HG03280 (cell line): ENCODE results near the gene SLC45A1.
"Not testable (repeated sequence)": the region's sequence is repeated elsewhere in the genome, so short reads cannot be mapped to it uniquely, and the experiment has no call there.

Source experiments
- ATAC-seq: cut with Tn5 transposase; IDR thresholded peaks from one replicate; pipeline ENCODE4 v1.9.1; 2021; ENCODE audit warnings: mild to moderate bottlenecking, moderate library complexity; ENCODE audit not compliant: unreplicated experiment

SLC45A1 gene

DNA sequence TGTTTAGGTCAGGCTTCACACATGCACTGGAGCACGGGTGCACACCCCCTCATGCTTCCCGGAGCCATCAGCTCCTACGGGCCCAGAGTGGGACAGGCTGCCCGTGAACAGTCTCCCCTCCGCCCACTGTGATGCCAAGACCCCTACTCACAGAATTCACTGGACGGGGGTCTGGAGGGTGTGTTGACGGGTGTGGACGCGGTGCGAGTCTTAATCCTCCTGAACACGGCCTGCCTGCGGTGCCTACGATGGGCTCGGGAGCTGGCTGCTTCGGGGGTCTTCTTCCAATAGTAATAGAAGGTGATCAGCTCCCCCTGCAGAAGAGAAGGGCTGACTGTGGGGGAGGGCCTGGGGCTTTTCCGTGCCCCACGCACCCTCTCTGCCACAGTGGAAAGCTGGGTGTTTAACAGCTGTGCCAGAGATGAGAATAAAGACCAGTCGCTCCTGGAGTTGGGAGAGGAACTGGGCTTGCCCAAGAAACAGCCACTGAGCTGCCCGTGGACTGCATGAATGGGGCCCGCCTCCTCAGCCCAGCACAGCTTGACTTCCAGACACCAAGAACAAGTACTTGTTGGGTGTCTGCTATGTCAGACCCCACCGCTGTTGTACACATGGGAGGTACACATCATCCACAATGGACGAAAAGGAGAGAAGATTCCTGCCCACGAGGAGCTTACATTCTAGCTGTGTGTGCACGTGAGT lies 47.9 kb downstream of the SLC45A1 start:
- no peak for ATAC-seq

DNA sequence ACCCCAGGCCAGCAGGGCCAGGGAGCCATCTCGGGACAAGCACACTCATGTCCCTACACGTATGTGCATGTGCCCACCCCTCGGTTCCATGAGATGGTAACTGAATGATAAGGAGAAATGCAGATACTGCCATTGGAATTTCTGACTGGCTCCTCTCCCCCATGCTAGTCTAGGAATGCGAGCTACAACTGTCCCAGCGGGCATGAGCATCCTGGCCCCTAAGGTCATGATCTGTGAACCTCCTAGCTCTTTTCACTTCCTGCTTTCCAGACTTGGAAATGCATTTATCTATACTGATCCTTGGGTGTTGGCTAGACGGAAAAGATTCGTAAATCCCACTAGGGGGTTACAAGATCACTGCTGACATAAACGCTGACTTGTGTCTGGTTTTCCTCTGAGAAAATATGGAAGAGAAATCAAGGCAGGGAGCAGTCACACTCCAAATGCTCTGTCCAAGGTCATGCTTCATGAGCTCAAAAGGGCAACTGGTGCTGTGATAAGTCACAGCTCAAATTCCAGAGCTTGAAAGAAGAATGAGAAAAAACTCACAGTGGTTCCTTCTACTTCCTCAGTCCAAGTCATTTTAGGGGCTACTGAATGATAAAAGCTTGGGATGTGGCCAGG lies 49.8 kb downstream of the SLC45A1 start:
- ATAC-seq: no peak

DNA sequence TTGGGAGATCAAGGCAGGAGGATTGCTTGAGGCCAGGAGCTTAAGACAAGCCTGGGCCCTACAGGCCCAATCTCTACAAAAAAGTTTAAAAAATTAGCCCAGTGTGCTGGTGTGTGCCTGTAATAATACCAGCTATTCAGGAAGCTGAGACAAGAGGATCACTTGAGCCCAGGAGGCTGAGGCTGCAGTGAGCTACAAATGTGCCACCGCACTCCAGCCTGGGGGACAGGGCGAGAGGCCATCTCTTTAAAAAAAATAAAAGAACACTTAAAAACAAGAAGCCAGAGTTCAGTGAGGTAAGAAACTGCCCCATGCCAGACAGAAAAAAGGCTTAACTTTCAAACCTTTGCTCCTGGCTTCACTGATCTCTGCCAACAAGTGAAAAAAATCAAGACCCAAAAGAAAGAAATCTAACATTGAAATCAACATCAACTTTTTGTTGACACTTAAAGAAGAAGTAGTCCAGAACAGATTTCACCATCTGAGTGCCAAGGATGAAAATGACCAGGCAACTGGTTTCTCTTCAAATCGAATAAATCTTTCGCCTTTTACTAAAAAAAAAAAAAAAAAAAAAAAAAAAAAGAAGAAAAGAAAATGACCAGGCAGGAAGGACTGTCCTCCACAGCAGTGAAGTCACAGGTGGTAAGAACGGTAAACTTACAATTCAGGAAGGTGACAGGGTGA lies 51.2 kb downstream of the SLC45A1 start:
- ATAC-seq: no peak

DNA sequence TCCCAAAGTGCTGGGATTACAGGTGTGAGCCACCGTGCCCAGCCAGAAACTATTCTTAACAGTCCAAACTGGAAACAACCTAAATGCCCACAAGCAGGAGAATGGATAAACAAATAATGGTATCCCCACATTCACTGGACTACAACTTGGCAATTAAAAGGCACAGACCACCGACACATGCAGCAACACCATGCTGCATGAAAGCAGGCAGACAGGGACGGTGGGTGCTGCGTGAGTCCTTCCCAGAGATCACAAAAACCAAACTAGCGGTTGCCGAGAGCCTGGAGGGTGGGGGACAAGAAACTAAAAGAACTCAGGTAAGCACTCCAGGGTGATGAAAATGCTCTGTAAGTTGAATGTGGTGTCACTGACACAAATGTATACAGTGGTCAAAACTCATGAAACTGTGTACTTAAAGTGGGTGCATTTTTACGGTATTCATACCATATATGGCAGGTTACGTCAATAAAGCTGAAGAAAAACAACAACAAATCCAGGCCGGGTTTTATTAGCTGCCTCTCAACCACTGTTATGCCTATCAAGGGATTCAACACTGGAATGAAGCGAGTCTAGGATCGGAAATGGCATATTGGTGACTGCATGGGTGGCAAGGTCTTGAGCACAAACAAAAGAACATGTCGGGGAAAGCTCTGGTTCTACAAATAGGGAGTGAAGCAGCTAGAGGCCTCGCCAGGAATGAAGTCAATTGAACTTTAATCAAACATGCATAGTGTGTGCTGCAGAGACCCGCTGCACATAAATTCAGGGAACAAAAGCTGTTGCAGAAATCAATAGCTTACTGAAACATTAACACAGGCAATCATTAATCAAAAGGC lies 52.4 kb downstream of the SLC45A1 start:
- no peak for ATAC-seq

DNA sequence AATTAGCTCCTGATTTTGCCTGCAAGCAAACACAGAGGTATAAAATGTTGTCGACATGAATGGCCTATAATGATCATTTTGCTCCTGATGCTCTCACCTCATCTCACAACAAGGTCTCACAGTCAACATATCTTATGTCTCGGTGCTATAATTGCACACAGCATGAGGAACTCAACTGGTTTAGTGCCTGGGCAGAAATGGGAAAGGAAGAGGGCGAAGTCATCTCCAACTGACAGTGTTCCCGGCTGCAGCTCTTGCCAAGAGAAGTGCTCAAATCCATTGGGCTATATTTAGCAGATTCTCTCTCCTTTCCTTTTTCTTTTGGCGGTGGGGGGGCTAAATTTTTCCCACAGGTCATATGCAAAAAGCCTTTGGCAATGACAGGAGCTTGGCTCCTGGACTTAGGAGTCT lies 53.0 kb downstream of the SLC45A1 start:
- no peak for ATAC-seq

DNA sequence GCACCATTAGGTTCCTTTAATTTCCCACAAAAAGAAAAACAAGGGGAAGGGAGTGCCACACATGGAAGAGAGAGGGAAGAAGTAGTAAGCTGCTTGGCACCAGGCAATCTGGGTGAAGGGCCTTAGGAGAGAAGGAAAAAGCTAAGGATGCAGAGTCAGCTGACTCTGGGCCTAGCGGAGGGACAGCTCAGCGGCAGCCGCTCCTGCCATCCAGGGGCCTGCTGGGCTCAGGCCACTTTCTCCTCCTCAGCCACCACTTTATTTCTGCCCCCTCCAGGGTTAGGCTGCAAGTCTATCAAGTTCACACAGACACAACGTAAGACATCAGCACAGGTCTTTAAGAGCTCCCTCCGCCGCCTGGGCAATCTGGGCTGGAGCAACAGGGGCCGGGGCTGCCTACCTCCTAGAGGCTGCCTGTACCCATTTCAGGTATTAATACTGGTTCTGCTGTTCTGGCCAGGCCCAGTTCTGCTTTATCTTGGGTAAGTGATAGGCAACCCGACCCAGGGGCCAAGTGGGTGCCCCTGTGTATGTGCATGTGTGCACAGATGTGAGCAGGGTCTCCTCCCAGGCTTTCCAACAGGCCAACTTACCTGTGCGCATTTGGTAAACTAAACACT lies 53.6 kb downstream of the SLC45A1 start:
- ATAC-seq: no peak

DNA sequence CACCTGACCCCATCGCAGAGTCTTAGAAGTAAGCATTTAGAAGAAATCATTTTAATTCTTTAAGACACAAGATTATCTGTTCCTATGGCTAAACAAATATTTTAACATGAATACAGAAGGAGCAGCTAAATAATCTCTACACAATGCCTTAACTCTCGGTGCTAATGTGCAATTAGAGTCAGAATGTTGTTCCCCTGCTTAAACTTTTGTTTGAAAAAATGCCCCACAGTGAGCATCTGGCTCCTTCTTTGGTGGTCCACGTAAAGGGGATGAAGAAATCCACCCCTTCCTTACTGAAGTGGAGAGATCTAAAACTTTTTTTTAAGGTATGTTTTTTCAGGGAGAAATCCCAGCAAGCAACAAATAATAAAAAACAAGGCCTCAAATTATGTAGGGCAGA lies 55.2 kb downstream of the SLC45A1 start:
- no peak for ATAC-seq

DNA sequence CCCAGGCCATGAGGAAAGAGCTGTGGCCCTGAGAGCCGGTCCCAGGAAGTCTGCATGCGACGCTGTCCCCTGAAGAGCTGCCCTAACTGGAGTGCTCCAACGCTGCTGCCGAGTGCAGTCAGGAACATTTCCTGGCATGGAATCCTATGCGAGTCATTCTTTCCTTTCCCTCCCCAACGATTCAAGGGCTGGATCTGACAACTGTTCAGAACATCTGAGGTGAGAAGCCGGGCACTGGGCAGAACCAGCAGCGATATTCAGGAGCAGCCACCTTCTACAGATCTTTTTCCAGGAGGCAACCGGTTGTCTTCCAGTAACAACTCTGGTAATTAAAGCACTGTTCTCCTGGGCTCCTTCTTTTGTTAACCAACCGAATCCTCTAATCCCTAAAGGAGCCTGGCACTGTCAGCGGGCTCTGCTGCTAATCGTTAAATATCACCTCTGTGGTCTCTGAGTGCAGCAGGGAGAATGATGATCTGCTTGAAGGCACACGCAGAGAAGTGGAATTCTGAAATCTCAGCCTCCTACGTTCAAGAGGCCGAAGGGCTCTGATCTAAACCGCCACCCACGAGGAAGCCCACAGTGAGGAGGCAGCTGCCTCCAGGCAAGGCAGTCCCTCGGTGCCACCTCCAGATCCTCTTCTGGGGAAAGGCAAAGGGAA lies 55.8 kb downstream of the SLC45A1 start:
- ATAC-seq: no peak

DNA sequence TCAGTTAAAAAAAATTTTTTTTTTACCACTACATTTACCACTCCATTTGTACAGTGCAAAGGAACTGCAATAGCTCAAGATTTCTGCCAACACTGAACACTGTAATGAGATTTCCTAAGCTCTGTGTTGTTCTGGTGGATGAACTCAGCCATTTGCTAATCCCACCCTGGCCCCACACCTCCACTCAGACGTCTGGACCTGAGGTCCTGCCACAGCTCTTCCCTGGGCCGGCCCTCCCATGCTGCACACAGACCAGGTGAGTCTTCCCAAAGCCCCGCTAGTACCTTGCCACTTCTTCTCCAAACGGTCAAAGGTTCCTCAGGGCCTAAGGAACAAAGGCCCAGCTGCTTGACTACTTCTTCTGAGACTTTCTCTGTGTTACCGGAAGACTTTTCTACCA lies 56.4 kb downstream of the SLC45A1 start:
- ATAC-seq: no peak

DNA sequence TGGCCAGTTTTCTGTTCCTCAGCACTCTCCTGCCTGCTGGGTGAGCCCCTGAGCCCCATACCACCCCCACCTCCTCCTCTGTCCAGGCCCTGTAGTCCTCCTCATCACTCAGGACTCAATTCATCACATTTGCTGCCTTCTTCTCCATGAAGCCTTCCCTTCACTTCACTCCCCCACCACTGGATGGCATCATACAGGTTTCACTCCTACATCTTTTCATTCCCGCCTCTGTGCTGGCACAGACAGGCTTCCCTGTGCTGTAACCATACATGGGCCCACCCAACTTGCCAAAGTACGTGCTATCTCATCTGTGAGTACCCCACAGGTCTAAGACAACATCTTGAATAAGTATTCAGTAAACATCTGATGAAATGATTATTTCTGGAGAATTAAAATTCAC lies 56.9 kb downstream of the SLC45A1 start:
- no peak for ATAC-seq

DNA sequence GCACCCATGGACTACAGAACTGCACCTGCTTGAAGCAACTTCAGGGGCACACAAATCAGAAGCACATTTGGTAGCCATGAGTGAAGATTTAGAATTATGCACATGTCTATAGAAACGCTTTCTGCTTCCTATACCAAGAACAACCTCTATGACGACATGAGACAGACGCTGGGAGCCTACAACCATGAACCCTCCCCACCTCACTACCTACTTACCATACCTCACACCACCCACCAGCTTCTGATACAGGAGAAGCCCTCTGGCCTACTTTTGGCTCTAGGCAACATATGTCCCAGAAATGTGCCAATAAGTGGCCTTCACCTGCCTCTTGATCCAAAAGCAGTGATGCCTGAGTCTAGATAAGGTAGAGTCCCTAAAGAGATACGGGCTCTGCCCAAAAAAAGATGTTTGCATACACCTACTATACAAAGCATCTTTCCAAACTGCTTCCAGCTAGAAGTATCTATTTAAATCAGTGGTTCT lies 58.5 kb downstream of the SLC45A1 start:
- ATAC-seq: no peak

DNA sequence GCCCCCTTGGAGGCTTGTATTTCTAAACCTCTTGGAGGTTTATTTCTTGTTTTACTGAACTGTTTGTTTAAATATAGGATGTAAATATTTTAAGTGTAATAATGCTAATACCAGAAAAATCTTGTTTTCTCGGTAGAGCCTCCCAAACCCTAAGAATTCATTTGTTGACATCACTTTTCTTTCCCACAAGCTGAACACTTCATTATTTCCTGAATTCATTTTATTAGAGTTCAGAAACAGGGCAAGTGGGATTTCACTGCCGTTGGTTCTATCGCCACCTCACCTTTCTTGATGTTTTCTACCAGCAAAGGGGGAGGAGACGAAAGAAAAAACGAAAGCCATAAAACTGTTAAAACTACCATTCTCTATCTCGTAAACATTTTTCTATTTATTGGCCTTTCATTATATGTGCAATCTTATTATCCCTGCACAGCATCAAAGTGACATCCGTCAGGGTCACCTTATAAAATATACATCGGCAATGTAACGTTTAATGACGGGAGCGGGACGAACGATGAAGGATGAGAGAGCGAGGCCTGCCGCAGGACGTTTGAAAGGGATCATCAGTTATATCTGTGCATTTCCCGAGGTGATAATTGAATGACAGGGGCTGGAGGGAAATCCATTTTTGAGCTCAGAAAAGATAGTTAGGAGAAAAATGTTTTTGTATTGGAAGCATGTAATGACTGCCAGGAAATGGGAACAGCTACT lies 59.5 kb downstream of the SLC45A1 start:
- no peak for ATAC-seq

DNA sequence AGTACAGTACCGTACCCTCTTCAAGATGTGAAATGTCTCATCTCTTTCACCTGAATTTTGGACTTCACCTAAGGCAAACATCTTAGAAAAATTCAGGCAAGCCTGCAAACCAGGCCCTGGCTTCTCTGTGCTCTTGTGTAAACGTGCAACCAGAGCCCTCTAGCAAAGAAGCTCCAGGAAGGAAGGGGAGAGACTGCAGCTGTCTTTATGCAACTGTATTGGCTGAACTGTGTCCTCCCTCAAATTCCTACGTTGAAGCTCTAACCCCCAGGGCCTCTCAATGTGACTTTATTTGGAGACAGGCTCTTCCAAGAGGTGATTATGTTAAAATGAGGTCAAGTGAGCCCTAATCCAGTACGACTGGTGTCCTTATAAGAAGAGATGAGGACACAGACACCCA lies 60.3 kb downstream of the SLC45A1 start:
- no peak for ATAC-seq

DNA sequence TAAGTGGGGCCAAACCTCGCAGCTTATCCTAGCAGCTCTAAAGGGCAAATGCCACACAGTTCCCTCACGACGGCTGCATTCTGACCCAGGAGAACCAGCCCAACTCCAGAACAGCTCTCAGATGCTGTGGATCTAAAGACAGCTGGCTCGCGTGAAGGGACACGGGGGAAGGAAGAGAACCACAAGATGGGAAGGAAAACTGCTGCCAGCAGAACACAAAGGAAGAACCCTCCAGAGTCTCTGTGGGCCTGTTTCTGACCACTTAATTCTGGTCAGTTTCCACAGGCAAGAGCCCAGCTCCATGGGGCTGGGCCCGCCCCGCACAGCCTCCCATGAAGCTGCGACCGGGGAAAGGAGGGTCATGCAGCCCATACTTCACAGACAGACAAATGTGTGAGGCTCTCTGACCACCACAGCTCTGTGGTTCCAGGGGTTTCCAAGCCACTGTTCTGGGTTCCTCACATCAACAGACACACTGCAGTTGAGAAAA lies 61.1 kb downstream of the SLC45A1 start:
- ATAC-seq: no peak

DNA sequence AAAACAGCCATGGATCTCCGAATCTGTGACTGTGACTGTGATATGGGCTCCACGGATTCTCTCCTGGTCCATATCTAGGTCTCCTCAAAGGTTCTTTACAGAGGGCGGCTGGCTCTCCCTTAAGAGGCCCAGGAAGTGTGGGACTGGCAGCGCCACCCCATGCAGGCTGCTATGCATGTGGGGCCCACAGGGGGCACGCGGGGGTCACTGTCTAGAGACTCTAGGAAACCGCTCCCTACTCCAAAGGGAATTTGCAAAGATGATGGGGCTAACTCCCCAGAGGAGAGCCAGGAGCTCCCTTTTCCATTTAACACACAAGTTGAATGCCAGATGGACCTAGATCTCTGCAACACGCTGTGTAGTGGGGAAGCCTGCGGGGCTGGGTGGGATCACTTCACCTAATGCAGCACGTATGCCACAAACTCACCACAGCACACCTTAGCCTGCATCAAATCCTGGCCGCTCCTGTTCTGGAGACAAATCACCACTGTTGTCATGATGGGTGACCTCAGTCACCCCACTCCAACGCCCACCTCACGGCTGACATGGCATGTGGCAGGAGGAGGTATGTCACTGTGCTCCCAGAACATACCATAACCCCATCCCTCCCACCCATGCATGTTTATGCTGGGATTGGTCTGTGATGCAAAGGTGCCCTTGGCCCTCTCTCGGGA lies 61.7 kb downstream of the SLC45A1 start:
- ATAC-seq: no peak

DNA sequence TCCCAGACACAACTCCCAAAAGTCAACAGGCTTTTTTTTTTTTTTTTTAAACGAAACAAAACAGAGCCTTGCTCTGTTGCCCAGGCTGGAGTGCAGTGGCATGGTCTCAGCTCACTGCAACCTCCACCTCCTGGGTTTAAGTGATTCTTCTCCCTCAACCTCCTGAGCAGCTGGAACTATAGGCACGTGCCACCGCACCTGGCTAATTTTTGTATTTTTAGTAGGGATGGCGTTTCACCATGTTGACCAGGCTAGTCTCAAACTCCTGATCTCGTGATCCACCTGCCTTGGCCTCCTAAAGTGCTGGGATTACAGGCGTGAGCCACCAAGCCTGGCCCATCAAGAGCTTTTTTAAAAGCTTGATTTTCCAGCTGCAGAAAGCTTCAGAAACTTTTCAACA lies 62.4 kb downstream of the SLC45A1 start:
- ATAC-seq: not testable (repeated sequence)

DNA sequence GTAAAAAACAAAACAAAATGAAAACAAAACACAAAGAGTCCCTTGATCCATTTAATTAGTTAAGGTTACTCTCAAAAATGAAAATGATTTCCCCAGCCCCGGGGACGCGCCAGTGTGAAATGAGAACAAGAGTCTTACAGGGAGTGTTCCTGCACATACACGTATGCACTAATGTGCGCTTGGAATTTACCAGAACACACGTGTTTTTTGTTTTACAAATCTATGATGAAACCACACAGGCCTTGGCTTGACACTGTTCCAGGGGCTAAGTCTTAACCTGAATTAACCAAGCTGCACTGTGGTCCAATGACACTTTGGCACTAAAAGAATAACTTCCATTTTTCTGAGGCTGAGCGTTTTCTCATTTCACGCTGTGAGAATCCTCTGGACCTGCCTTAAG lies 63.7 kb downstream of the SLC45A1 start:
- ATAC-seq: no peak

DNA sequence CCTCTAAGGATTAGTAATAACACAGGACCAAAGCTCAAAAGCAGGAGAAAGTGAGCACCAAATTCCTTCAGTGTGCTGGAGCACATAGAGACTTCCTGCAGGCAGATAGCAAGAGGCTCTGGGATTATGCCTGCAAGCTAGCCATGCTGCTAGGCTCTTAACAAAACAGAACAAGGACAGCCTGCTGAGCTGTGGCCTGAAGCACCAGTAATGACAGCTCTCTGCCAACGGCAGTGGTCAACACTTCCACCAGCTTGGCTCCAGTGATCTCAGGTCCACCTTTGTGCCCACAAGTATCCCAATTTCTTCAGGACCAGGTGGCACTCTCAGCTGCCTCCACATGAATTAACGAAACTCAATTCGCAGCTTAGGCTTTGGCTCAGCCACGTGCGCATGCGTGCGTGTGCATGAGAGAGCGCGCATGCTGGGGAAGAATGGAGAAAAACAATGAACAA lies 64.2 kb downstream of the SLC45A1 start:
- ATAC-seq: no peak
